Tibial nerve (tissue), 4 donors: ENCODE results near the gene CCDC47.

Source experiments
- EP300 ChIP-seq, 2 donors: sonication (generic); formaldehyde crosslinking; IDR thresholded peaks; one replicate each; pipeline ENCODE4 v1.6.1; 2017; ENCODE audit warnings: antibody characterized with exemption in 2 of 2, mild to moderate bottlenecking in 1 of 2
- POLR2A ChIP-seq, 2 donors: fragments of 450-650 bp; IDR thresholded peaks; one replicate each; pipeline ENCODE4 v1.6.1; 2017; ENCODE audit warnings: antibody characterized with exemption in 2 of 2, mild to moderate bottlenecking in 2 of 2, moderate library complexity in 2 of 2
- TF ChIP-seq, protein P1 (sequence below), 5 experiments: fragments of 200-600 bp in 3 of 5; fragments of 450-650 bp in 2 of 5; sonication (generic) in 3 of 5; IDR thresholded peaks; one replicate each; pipeline ENCODE4 v1.5.1; 2016 to 2019; ENCODE audit warnings: antibody characterized with exemption in 5 of 5, mild to moderate bottlenecking in 3 of 5, moderate library complexity in 2 of 5

DNA sequence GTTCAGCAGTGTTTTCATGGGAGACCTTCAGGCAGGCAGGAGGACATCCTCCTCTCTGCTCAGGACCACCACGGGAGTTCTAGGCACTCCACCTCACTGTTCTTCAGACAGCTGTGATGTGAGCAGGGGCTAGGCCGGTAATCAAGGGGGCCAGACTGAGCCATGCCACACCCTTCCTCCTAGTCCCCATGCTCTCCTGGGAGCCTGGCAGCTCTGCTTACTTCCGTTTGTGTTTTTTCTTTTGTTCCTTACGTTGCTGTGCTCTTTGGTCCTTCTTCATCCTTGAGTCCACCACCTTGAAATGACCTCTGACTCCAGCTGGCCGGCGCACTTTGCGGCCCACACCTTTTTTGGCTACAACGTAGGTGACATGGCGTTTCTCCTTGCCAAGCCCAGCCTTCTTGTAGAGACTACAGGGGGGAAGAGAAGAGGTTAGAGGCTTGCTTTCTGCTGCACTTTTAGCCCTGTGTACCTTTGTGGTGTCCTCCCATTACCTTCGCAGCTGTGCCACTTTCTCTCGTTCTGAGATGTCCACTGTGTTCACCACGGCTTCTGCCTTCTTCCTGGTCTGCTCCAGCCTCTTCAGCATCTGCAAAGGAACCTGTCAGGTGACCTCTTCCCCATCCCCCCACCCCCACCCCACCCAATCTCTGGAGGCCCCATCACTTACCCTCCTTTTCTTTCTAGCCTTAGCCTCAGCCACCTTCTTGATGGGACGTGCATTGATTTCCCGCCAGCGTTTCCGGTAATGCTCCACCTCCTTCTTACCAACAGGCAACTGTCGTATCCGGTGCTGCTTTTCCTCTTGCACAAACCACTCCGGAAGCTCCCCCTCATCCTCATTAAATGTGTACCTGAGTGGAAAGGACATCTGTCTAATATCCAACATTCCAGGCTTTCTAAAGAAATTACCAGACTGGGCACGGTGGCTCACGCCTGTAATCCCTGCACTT, 46.5 kb upstream of the CCDC47 start:
- TF ChIP-seq EP300 (IDR thresholded peaks at IDR 0.05): no peak
- no peak for TF ChIP-seq POLR2A (IDR thresholded peaks at IDR 0.05)
- TF ChIP-seq, protein P1, sequence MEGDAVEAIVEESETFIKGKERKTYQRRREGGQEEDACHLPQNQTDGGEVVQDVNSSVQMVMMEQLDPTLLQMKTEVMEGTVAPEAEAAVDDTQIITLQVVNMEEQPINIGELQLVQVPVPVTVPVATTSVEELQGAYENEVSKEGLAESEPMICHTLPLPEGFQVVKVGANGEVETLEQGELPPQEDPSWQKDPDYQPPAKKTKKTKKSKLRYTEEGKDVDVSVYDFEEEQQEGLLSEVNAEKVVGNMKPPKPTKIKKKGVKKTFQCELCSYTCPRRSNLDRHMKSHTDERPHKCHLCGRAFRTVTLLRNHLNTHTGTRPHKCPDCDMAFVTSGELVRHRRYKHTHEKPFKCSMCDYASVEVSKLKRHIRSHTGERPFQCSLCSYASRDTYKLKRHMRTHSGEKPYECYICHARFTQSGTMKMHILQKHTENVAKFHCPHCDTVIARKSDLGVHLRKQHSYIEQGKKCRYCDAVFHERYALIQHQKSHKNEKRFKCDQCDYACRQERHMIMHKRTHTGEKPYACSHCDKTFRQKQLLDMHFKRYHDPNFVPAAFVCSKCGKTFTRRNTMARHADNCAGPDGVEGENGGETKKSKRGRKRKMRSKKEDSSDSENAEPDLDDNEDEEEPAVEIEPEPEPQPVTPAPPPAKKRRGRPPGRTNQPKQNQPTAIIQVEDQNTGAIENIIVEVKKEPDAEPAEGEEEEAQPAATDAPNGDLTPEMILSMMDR (IDR thresholded peaks at IDR 0.05): no peak
